GM23338 (cell line): ENCODE data around the gene FUBP1. TPM values are rescaled to one million over a fixed set of nuclear protein-coding genes. Genes with fewer than 3 reads are reported as not detected.
"Not testable (repeated sequence)": the region's sequence is repeated elsewhere in the genome, so short reads cannot be mapped to it uniquely, and the experiment has no call there.

Source experiments
- ATAC-seq: fragments of 200-7000 bp; cut with Tn5 transposase; 3 replicates; pipeline ENCODE4 v1.9.1; 2020
- DNase-seq: peaks from one replicate; pipeline ENCODE4 v3.0.0-alpha.2; 2015; ENCODE audit warnings: low spot score
- H2AFZ ChIP-seq: fragments of 200-600 bp; sonication (generic); 2 replicates; pipeline ENCODE4 v1.8.0; 2016; ENCODE audit warnings: antibody characterized with exemption, mild to moderate bottlenecking, moderate library complexity
- H3F3A ChIP-seq: fragments of 200-600 bp; sonication (generic); replicated peaks from 2 replicates; pipeline ENCODE4 v1.8.0; 2017; ENCODE audit warnings: antibody characterized with exemption, mixed run types, low read depth
- H3K27ac ChIP-seq: fragments of 200-600 bp; sonication (generic); 2 replicates; pipeline ENCODE4 v1.6.1; 2016; ENCODE audit warnings: low read depth
- H3K27me3 ChIP-seq: fragments of 200-600 bp; sonication (generic); 2 replicates; pipeline ENCODE4 v1.8.0; 2016; ENCODE audit warnings: mild to moderate bottlenecking, mixed run types, moderate library complexity; ENCODE audit not compliant: insufficient read depth
- H3K36me3 ChIP-seq: fragments of 200-600 bp; sonication (generic); 2 replicates; pipeline ENCODE4 v1.8.0; 2016; ENCODE audit warnings: mild to moderate bottlenecking; ENCODE audit not compliant: insufficient read depth
- H3K4me1 ChIP-seq: fragments of 200-600 bp; sonication (generic); 2 replicates; pipeline ENCODE4 v1.8.0; 2016; ENCODE audit warnings: mild to moderate bottlenecking, moderate library complexity; ENCODE audit not compliant: insufficient read depth
- H3K4me2 ChIP-seq: fragments of 200-600 bp; sonication (generic); 2 replicates; pipeline ENCODE4 v1.7.1; 2017; ENCODE audit warnings: mixed run types
- H3K4me3 ChIP-seq: fragments of 200-600 bp; sonication (generic); 2 replicates; pipeline ENCODE4 v1.6.1; 2016; ENCODE audit warnings: mixed run types
- H3K79me2 ChIP-seq: fragments of 200-600 bp; sonication (generic); replicated peaks from 2 replicates; pipeline ENCODE4 v1.8.0; 2017; ENCODE audit warnings: mild to moderate bottlenecking; ENCODE audit not compliant: insufficient read depth
- H3K9me2 ChIP-seq: fragments of 200-600 bp; sonication (generic); 2 replicates; pipeline ENCODE4 v1.8.0; 2017; ENCODE audit not compliant: insufficient read depth
- H4K20me1 ChIP-seq: fragments of 200-600 bp; sonication (generic); replicated peaks from 2 replicates; pipeline ENCODE4 v1.8.0; 2017; ENCODE audit warnings: mild to moderate bottlenecking; ENCODE audit not compliant: insufficient read depth
- H3K27ac Mint-ChIP-seq: 2 replicates; pipeline ENCODE4 v1.8.0; 2020; ENCODE audit warnings: inconsistent platforms, mild to moderate bottlenecking, moderate library complexity, mixed read lengths
- H3K27me3 Mint-ChIP-seq: 3 replicates; pipeline ENCODE4 v1.8.0; 2022; ENCODE audit warnings: low read depth, mild to moderate bottlenecking, moderate library complexity, mixed read lengths, inconsistent platforms; ENCODE audit not compliant: insufficient read depth, poor library complexity
- H3K36me3 Mint-ChIP-seq: 3 replicates; pipeline ENCODE4 v1.8.0; 2021; ENCODE audit warnings: low read depth, mild to moderate bottlenecking, inconsistent platforms, moderate library complexity, mixed read lengths
- H3K4me1 Mint-ChIP-seq: 3 replicates; pipeline ENCODE4 v1.8.0; 2020; ENCODE audit warnings: mild to moderate bottlenecking, inconsistent platforms, mixed read lengths
- H3K4me3 Mint-ChIP-seq: 3 replicates; pipeline ENCODE4 v1.8.0; 2021; ENCODE audit warnings: moderate library complexity, mild to moderate bottlenecking, inconsistent platforms, mixed read lengths
- H3K9me3 Mint-ChIP-seq: 3 replicates; pipeline ENCODE4 v1.8.0; 2020; ENCODE audit warnings: moderate library complexity, mild to moderate bottlenecking, inconsistent platforms, mixed read lengths
- EZH2 ChIP-seq: fragments of 200-600 bp; sonication (generic); IDR thresholded peaks from one replicate; pipeline ENCODE4 v1.8.0; 2017; ENCODE audit warnings: antibody characterized with exemption, mild to moderate bottlenecking, low read depth; ENCODE audit not compliant: unreplicated experiment
- EZH2phosphoT487 ChIP-seq: fragments of 200-600 bp; sonication (generic); IDR thresholded peaks from one replicate; pipeline ENCODE4 v1.8.1; 2018; ENCODE audit warnings: antibody characterized with exemption; ENCODE audit not compliant: unreplicated experiment
- JUNB ChIP-seq: IDR thresholded peaks from one replicate; pipeline ENCODE4 v1.6.1; 2016; ENCODE audit warnings: antibody characterized with exemption; ENCODE audit not compliant: unreplicated experiment
- NANOG ChIP-seq: IDR thresholded peaks from 2 replicates; pipeline ENCODE4 v1.6.1; 2016; ENCODE audit warnings: antibody characterized with exemption, borderline replicate concordance
- POLR2AphosphoS5 ChIP-seq: IDR thresholded peaks from 2 replicates; pipeline ENCODE4 v1.6.1; 2016; ENCODE audit warnings: antibody characterized with exemption, low read depth
- STAT1 ChIP-seq: IDR thresholded peaks from one replicate; pipeline ENCODE4 v1.6.1; 2016; ENCODE audit warnings: antibody characterized with exemption; ENCODE audit not compliant: unreplicated experiment
- ZNF114 ChIP-seq: fragments of 250-450 bp; sonication (Bioruptor Pico); IDR thresholded peaks from 2 replicates; pipeline ENCODE4 v1.5.0; 2020; ENCODE audit warnings: mild to moderate bottlenecking, moderate library complexity
- ZNF331 ChIP-seq: fragments of 250-450 bp; sonication (Bioruptor Pico); IDR thresholded peaks from 2 replicates; pipeline ENCODE4 v1.5.0; 2020; ENCODE audit warnings: low read depth, mild to moderate bottlenecking, moderate library complexity
- polyA plus RNA-seq: library from polyadenylated mRNA; unstranded; fragments of >200 nt; fragmentation: Nextera tagmentation; extraction: Ambion mirVana; gene quantifications from 2 replicates; pipeline ENCODE4 v1.2.1, GENCODE V29; 2016
- total RNA-seq: library from RNA; depleted of rRNA; stranded (reverse); fragments of >200 nt; shearing (Covaris generic); gene quantifications from 2 replicates; pipeline ENCODE4 v1.2.3, GENCODE V29; 2014
- TF ChIP-seq, protein P1 (sequence below), 2 experiments: fragments of 200-600 bp in 1 of 2; sonication (generic) in 1 of 2; conservative IDR thresholded peaks; 2 replicates each; pipeline versions ENCODE4 v1.5.1 to v1.6.1; 2016 to 2017; ENCODE audit warnings: antibody characterized with exemption in 2 of 2, low read depth in 2 of 2, mild to moderate bottlenecking in 2 of 2, moderate library complexity in 1 of 2
- TF ChIP-seq, protein P2 (sequence below): fragments of 250-450 bp; sonication (Bioruptor Pico); IDR thresholded peaks from 2 replicates; pipeline ENCODE4 v1.5.0; 2020; ENCODE audit warnings: mild to moderate bottlenecking, moderate library complexity
- TF ChIP-seq, protein P3 (sequence below): IDR thresholded peaks from 2 replicates; pipeline ENCODE4 v1.6.1; 2016; ENCODE audit warnings: antibody characterized with exemption

FUBP1 gene
- total and polyA plus RNA-seq, 2 experiments from 2014 or later, result 212 to 308 TPM

- no peak for TF ChIP-seq ZNF114 (CRISPR knock-in tag)
These were observed at the start of gene FUBP1 (continued) for GRCh38 chr1:77978969-77979876.

DNA sequence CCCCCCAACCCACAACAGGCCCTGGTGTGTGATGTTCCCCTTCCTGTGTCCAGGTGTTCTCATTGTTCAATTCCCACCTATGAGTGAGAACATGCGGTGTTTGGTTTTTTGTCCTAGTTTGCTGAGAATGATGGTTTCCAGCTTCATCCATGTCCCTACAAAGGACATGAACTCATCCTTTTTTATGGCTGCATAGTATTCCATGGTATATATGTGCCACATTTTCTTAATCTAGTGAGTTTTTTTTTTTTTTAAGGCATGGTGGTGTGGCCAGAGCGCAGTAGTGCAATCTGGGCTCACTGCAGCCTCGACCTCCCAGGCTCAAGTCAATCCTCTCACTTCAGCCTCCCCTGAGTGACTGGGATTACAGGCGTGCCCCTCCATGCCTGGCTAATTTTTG is 42.3 kb upstream of the FUBP1 start:
- not testable (repeated sequence) for H2AFZ ChIP-seq, H3F3A ChIP-seq, H3K27ac Mint-ChIP-seq, H3K4me2 ChIP-seq, H3K4me1 Mint-ChIP-seq, H3K27me3 ChIP-seq, H3K36me3 ChIP-seq, ATAC-seq, H3K4me3 ChIP-seq, H3K4me3 Mint-ChIP-seq, H3K27me3 Mint-ChIP-seq, H3K9me3 Mint-ChIP-seq, H3K79me2 ChIP-seq, H3K27ac ChIP-seq, H3K36me3 Mint-ChIP-seq, DNase-seq, H3K4me1 ChIP-seq, H3K9me2 ChIP-seq, H4K20me1 ChIP-seq

DNA sequence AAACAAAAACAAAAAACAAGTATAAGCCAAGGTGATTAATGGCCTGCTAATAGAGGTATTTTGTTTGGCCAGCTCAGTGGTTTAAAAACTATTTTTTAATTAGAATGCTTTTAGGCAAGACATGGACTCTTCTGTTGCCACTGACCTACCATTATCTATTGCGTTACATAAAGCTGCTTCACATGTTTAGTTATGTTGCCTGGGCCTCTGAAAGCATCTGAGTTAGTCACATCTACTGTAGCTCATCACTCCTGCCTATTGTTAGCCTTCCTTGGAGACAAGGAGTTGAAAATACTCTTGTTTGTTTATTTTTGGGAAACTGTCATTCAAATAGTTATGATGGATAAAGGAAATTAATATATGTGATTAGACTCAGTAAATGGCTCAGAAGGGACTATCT is 40.2 kb upstream of the FUBP1 start:
- Mint-ChIP-seq H3K36me3 (no peaks in the 10 kb centered on the region), H3K4me1 (no peaks in the 10 kb centered on the region), H3K27me3 (no peaks in the 10 kb centered on the region), H3K27ac (no peak overlapping the region), H3K9me3 (peaks cover 3% of the 10 kb centered on the region; the same call in 1 of the 3 replicates), H3K4me3 (no peak overlapping the region)
- Histone ChIP-seq H3K27me3 (no peaks in the 10 kb centered on the region), H3K36me3 (no peaks in the 10 kb centered on the region), H3K4me1 (no peaks in the 10 kb centered on the region), H3F3A (no peaks in the 10 kb centered on the region), H3K9me2 (no peaks in the 10 kb centered on the region), H3K79me2 (no peaks in the 10 kb centered on the region), H4K20me1 (no peaks in the 10 kb centered on the region; the same call in 1 of the 2 replicates), H3K4me2 (no peak overlapping the region), H2AFZ (no peak overlapping the region), H3K27ac (no peak overlapping the region), H3K4me3 (no peak overlapping the region)
- ATAC-seq (no peak), DNase-seq (no peak)
- TF ChIP-seq ZNF331 (CRISPR knock-in tag), result no peak
- no peak for TF ChIP-seq ZNF114 (CRISPR knock-in tag)
- TF ChIP-seq NANOG, result no peak
- TF ChIP-seq, protein P1, sequence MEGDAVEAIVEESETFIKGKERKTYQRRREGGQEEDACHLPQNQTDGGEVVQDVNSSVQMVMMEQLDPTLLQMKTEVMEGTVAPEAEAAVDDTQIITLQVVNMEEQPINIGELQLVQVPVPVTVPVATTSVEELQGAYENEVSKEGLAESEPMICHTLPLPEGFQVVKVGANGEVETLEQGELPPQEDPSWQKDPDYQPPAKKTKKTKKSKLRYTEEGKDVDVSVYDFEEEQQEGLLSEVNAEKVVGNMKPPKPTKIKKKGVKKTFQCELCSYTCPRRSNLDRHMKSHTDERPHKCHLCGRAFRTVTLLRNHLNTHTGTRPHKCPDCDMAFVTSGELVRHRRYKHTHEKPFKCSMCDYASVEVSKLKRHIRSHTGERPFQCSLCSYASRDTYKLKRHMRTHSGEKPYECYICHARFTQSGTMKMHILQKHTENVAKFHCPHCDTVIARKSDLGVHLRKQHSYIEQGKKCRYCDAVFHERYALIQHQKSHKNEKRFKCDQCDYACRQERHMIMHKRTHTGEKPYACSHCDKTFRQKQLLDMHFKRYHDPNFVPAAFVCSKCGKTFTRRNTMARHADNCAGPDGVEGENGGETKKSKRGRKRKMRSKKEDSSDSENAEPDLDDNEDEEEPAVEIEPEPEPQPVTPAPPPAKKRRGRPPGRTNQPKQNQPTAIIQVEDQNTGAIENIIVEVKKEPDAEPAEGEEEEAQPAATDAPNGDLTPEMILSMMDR (conservative IDR thresholded peaks at IDR 0.05; ENCODE audit: low read depth in 2 of 2), result no peak
- TF ChIP-seq, protein P2, sequence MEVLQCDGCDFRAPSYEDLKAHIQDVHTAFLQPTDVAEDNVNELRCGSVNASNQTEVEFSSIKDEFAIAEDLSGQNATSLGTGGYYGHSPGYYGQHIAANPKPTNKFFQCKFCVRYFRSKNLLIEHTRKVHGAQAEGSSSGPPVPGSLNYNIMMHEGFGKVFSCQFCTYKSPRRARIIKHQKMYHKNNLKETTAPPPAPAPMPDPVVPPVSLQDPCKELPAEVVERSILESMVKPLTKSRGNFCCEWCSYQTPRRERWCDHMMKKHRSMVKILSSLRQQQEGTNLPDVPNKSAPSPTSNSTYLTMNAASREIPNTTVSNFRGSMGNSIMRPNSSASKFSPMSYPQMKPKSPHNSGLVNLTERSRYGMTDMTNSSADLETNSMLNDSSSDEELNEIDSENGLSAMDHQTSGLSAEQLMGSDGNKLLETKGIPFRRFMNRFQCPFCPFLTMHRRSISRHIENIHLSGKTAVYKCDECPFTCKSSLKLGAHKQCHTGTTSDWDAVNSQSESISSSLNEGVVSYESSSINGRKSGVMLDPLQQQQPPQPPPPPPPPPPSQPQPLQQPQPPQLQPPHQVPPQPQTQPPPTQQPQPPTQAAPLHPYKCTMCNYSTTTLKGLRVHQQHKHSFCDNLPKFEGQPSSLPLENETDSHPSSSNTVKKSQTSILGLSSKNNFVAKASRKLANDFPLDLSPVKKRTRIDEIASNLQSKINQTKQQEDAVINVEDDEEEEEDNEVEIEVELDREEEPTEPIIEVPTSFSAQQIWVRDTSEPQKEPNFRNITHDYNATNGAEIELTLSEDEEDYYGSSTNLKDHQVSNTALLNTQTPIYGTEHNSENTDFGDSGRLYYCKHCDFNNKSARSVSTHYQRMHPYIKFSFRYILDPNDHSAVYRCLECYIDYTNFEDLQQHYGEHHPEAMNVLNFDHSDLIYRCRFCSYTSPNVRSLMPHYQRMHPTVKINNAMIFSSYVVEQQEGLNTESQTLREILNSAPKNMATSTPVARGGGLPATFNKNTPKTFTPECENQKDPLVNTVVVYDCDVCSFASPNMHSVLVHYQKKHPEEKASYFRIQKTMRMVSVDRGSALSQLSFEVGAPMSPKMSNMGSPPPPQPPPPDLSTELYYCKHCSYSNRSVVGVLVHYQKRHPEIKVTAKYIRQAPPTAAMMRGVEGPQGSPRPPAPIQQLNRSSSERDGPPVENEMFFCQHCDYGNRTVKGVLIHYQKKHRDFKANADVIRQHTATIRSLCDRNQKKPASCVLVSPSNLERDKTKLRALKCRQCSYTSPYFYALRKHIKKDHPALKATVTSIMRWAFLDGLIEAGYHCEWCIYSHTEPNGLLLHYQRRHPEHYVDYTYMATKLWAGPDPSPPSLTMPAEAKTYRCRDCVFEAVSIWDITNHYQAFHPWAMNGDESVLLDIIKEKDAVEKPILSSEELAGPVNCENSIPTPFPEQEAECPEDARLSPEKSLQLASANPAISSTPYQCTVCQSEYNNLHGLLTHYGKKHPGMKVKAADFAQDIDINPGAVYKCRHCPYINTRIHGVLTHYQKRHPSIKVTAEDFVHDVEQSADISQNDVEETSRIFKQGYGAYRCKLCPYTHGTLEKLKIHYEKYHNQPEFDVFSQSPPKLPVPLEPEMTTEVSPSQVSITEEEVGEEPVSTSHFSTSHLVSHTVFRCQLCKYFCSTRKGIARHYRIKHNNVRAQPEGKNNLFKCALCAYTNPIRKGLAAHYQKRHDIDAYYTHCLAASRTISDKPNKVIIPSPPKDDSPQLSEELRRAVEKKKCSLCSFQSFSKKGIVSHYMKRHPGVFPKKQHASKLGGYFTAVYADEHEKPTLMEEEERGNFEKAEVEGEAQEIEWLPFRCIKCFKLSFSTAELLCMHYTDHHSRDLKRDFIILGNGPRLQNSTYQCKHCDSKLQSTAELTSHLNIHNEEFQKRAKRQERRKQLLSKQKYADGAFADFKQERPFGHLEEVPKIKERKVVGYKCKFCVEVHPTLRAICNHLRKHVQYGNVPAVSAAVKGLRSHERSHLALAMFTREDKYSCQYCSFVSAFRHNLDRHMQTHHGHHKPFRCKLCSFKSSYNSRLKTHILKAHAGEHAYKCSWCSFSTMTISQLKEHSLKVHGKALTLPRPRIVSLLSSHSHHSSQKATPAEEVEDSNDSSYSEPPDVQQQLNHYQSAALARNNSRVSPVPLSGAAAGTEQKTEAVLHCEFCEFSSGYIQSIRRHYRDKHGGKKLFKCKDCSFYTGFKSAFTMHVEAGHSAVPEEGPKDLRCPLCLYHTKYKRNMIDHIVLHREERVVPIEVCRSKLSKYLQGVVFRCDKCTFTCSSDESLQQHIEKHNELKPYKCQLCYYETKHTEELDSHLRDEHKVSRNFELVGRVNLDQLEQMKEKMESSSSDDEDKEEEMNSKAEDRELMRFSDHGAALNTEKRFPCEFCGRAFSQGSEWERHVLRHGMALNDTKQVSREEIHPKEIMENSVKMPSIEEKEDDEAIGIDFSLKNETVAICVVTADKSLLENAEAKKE (CRISPR knock-in tag), result no peak
- no peak for TF ChIP-seq STAT1
- no peak for TF ChIP-seq EZH2
- TF ChIP-seq, protein P3, sequence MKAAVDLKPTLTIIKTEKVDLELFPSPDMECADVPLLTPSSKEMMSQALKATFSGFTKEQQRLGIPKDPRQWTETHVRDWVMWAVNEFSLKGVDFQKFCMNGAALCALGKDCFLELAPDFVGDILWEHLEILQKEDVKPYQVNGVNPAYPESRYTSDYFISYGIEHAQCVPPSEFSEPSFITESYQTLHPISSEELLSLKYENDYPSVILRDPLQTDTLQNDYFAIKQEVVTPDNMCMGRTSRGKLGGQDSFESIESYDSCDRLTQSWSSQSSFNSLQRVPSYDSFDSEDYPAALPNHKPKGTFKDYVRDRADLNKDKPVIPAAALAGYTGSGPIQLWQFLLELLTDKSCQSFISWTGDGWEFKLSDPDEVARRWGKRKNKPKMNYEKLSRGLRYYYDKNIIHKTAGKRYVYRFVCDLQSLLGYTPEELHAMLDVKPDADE, result no peak
- no peak for TF ChIP-seq EZH2phosphoT487
- TF ChIP-seq POLR2AphosphoS5, result no peak
- no peak for TF ChIP-seq JUNB
